GM19372 (cell line): Measurements from ENCODE around the gene CPSF4.

ENCODE experiments used
- ATAC-seq: cut with Tn5 transposase; IDR thresholded peaks from one replicate; pipeline ENCODE4 v1.9.1; 2021; ENCODE audit warnings: mild to moderate bottlenecking, low read depth, moderate library complexity; ENCODE audit not compliant: unreplicated experiment

Gene CPSF4

DNA sequence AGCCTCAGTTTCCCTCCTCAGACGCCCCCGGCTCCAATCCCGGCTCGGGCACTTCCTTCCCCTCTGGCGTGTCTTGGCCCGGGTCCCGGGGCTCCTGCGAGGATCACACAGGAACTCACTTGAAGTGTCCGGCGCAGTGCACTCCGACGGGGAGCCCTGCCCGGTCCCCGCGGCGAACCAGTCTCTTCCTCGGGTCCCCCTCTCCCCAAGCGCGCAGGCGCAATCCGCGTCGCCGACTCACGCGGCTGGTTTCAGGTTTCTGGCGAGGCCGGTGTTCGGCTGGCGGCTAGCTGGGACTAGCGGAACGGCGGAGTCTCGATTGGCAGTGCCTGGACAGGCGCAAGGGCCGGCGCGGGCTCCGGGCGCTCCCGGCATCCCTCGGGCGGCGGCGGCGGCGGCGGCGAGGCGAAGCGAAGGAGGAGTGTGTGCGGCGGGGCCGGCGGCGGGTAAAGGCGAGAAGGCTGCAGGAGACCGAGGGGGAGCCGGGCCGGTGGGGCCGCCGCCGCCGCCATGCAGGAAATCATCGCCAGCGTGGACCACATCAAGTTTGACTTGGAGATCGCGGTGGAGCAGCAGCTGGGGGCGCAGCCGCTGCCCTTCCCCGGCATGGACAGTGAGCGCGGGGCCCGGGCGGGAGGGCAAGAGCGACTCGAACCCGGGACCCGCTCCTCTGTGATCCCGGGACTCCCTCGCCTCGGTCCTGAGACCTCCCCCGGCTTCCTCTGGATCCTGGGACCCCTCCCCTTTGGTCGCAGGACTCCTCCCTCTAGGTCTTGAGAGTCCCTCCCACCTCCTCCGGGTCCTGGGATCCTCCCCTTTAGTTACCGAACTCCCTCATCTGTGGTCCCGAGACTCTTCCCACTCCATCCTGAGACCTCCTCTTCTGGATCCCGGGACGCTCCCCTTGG, at the start of gene CPSF4, which contains the start of gene PTCD1:
TSS of gene CPSF4 (plus strand) at position 371 of the 908 bp plus-strand sequence. CDS start at position 511, 140 bp downstream.
TSS of gene PTCD1 (minus strand) at position 226 of the 908 bp plus-strand sequence. CDS start 3,556 bp downstream, outside the sequence.
- peak; percentile 91 for ATAC-seq

DNA sequence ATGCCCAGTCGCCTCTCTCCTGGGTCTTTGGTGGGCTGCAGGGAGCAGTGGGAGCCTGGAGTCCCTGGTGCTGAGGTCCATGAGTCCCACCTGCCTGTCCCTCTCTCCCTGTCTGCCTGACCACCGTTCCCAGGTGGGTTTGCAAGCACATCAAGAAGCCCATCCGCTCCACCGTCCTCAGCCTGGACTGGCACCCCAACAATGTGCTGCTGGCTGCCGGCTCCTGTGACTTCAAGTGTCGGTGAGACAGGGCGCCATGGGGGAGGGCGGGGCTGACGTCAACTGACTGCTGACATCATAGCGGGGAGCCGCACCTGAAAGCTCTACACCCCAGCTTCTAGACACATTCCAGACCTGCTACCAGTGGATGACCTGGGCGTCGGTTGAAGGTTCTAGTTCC, 49.0 kb upstream of the CPSF4 start:
- ATAC-seq = no peak

DNA sequence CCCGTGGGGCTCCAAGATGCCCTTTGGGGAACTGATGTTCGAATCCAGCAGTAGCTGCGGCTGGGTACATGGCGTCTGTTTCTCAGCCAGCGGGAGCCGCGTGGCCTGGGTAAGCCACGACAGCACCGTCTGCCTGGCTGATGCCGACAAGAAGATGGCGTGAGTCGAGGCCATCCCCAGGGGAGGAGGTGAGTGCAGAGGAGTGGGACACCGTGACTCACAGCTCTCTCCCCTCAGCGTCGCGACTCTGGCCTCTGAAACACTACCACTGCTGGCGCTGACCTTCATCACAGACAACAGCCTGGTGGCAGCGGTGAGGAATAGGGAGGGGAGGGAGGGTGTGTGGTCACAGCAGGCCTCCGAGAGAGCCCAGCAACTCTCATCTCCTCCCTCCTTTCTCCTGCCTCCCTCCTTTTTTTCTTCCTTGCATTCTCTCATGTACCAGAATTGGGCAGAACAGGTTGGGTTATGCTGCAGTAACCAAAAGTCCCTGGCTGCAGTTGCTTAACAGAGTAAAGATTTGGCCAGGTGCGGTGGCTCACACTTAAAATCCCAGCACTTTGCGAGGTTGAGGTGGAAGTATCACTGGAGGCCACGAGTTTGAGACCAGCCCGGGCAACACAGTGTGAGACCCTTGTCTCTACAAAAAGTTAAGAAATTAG, 47.7 kb upstream of the CPSF4 start:
- no peak for ATAC-seq

DNA sequence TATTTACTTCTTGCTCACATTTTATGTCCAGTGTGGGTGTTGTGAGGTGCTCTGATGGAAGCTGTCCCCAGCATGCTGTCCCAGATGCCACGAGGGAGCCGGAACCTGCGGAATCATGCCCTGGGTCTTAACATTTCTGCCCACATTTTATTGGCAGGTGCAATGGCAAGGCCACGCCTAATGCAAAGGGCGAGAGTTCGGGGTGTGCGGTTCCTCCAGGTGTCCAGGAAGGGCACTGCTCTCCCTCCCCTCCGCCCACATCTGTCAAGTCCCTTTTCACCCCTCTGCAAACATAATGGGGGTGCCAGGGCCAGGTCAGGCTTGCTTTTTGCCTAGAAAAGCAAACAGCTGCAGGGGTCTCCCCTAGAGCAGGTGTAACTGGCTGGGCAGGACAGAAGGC, 46.7 kb upstream of the CPSF4 start:
- ATAC-seq = no peak

DNA sequence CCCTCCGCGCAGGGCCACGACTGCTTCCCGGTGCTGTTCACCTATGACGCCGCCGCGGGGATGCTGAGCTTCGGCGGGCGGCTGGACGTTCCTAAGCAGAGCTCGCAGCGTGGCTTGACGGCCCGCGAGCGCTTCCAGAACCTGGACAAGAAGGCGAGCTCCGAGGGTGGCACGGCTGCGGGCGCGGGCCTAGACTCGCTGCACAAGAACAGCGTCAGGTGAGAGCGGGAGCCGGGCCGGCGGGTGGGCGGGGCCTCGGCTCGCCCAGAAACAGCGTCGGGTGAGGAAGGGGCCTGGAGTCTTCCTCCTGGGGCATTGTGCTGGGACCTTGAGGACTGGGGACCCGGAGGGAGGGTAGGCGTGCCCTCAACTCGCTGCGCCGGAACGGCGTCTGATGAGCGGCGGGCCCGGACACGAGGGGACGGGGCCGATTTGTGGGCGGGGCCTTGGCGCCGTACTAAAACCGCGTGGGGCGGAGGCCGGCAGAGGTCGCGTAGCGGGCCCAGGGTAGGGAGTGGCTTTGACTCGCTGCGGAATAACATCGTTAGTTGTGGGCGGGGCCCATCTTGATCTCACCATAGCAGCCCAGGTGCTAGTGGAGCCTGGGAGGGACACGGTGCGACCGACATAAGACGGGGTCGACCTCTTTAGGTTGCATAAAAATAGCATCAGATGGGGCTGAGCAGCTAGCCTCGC, 45.9 kb upstream of the CPSF4 start:
- ATAC-seq = peak; percentile 79

DNA sequence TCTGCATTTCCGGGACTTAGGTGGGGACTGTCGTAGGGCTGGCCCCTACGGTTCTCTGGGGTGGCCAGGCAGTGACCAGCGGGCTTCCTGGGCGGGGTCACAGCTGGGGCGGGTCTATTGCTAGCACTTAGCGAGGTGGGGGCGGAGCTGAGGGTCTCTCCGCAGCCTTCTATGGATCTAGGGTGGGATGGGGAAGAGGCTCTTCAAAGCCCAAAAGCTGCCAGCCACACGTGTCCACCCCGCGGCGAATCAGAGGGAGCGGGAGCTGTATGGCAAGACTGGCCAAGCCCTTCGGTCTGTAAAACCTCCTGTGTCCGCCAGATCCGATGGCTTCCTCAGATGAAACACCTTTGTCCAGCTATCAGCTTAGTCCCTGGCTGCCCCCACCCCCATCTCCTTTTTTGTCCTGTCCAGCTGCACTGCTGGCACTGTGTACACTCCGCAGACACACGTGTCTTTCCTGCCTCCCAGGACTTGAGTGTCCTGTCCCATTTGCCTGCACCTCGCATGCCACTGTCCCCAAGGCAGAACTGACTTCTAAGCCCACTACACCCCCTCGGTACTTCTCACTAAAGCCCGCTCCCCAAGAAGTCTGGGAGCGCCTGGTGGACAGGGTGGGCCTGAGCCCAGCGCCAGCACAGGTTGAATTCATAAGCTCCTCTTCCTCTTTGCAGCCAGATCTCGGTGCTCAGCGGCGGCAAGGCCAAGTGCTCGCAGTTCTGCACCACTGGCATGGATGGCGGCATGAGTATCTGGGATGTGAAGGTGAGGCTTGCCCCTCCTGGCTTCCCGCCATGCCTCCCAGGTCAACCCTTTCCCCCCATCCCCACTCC, 45.2 kb upstream of the CPSF4 start:
- no peak for ATAC-seq

DNA sequence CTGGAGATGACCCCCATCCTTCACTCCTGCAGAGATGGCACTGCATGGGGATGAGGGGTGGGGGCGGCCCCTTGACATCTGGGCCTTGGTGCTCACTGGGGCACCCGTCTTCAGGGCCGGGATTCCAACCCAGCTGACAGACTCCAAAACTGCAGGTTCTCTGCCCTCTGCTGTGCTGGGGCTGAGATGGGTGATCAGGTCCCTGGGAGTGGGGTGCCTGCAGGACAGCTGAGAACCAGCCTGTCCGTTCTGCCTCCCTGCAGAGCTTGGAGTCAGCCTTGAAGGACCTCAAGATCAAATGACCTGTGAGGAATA, 44.6 kb upstream of the CPSF4 start:
- ATAC-seq = no peak

DNA sequence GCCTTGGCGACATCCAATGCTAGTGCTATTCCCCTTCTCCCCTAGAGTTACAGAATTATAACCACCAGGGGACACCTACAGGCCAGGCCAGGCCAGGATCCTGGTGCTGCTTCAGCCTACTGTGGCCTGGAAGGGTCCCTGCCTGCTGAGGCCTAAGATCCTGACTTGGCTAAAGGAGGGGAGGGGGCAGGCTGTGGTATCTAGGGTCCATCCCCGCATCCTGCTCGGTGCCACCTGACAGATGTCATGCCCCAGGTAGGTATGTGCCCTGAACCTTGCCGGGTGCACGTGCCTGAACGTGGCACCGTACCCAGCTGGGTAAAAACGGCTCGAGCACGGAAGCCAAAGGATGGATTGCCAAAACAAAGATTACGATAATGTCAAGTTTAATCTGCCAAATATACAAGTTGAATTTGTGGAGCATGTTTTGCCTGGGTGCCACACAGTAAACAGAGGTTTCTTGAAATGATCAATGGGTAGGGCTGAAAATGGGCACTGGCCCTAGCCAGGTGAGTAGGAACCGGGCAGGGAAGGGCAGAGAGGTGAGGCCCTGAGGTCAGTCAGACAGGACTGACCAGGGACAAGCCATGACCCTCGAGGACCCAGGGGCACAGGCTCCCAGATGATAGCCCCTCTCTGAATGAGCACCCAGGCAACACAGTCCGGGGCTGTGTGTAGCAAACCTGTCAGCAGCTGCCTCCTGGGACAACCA, 43.0 kb upstream of the CPSF4 start:
- ATAC-seq = no peak

DNA sequence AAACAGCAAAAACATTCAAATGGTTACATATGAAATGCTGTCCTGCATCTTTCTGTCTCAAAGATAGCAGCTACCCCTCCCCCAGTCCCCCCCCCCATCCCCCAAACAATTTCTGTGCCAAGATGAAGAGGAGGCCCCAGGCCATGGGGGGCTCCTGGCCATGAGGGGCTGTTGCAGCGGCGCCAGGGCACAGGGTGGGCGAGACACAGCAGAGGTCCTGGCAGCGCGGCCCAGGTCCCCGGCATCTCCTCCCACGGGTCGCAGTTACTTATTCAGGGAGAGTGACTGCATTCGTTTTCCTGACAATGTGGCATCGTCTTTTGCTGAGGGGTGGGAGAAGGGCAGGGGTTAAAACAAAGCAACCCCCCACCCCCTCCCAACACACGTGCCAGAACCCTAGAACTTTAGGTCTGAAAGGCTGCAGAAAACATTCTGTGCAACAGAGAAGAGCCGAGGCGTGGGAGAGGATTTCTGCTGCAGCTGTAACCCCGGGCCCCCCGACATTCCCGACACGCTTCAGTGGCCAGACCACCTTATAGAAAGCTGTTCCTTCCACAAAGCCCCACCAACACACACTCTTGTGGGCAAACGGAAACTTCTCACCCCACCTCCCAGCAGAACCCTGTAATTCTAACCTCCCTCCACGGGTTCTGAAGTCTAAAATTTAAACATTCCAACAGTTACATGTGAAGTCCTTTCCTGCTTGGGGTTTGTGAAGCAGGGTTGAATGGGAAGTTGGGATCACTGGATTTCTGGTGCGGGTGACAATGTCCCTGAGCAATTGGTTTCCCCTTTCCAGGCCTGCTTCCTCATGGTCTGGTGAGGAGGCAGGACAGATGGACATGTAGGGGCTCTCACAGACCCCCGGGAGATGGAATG, 42.1 kb upstream of the CPSF4 start:
- no peak for ATAC-seq

DNA sequence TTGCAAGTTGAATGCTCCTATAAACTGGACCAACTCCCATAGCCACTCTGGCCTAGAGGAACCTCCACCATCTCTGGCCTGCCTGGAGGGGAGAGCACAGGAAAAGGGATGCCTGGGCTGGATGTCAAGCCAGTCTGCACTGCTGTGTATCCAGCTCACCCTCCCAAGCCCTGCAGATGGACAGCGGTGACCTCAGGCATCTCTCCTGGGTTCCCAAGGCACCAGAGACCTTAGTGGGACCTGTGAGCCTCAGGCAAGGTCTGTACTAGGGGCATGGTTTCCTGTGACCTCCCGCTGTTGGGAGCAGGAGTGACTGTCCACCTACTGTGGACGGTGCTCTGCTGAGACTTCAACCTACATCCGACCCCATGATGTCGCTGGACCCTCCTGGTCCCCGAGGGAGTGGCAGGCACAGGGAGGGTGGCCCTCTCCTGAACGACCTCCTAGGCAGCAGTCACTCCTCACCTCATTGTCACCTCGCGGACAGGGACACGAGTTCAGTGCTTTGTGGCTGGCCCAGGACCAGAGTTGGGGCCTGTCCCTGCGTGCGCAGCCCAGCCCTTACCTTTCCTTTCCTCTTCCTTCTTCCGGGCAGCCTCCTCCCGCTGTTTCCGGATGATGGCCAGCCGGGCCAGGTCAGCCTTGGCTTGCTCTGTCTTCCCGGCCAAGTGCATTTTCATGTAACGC, 41.3 kb upstream of the CPSF4 start:
- ATAC-seq = no peak

DNA sequence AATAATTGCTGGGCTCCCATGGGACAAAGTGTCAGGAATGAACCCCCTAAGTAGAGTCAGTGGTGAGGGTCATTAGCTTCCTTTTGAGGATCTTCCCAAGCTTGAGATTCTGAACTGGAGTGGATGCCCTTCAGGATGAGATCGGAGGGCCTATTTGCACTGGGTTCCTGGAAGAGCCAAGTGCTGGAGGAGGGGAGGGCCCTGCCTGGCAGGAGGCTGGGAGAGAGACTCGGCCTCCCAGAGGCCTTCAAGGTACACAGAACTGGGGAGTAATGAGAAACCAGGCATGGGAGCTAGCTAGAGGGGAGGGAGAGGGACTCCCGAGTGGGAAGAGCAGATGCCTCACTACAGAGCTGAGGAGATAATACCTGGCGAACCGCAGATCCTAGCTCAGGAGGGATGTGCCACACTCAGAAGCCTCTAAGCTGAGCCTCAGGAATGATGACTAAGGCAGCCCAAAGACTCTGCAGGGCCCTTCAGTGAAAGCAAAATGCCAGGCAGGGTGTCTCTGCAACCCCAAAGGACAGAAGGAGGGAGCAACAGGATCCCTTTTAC, 39.8 kb upstream of the CPSF4 start:
- no peak for ATAC-seq

DNA sequence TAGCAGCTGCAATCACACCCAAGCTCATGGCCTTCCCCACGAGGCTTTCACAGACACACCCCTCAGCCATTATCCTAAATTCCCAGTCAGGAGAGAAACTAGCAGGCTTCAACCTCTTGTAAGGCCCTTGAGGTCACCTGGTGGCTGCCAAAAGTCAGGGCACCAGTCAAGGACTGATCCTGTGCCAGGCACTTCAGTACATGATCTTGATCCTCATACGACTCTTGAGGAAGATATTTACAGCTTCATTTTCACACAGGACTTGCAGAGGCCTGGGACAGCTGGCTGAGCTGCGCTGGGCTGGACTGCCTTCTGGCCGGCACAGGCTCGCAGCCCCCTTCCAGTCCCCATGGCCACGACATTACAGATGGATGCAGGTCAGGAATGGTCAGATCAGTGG, 39.1 kb upstream of the CPSF4 start:
- no peak for ATAC-seq

DNA sequence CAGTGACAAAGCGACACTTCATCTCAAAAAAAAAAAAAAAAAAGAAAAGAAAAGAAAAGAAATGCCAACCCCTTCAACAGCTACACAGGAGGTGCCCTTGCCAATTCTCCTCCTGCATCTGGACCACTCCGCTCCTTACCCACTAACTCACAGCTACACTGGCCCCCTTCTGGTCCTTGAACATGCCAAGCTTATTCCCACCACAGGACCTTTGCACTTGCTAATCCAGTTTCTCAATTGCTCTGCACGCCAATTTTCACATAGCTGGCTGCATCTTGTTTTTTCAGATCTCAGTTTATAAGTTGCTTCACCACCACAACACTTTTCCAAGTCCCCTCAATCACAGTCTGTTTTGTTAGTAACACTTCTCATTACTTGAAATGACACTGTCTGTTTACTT, 35.9 kb upstream of the CPSF4 start:
- no peak for ATAC-seq

DNA sequence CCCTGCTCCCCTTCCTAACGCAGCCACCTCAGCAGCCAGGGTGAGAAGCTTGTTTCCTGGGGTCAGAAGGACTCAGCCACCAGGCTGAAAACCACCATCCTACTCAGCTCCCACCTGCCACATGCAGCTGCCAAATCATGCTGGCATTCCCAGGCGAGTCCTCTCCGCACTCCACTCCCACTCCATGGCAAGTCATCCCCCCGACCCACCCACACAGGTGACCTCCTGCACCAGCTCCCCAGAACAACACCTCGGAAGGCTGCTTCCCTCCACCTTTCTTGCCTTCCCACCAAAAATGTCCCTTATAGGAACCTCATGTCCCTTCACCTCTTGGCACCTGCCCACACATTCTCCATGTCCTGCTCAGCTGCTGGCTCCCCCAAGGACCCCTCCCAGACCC, 35.0 kb upstream of the CPSF4 start:
- no peak for ATAC-seq

DNA sequence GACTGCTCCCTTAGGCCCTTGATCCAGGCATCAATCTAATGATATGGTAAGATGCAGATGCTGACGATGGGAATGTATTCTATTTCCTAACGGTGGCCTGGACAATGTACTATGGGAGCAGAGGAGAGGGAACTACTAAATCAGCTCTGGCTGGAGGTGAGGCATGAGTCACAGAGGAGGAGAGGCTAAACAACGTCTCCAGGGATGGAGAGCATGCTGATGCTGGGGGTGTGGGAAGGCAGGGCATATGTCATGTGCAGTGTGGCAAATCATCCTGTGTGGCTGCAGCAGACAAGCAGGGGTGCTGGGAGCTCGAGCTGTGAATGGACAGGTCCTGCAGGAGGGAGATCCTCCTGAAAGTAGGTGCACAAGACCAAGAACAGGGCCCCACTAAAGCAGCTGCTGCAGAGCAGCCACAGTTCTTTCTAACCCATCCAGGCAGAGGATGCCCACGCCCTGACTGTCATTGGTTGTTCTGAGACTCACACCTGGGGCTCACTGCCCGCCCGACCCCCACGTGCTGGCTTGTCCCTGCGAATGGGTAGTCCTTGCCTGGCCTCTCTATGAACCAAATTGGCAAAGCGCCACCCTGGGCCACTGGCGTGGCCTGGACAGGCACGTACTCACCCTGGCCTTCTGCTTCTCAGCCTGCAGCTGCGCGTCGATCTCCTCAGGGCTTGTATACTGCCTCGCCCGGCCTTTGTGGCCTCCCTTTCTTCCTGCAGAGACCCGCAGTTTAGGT, 34.3 kb upstream of the CPSF4 start:
- no peak for ATAC-seq

DNA sequence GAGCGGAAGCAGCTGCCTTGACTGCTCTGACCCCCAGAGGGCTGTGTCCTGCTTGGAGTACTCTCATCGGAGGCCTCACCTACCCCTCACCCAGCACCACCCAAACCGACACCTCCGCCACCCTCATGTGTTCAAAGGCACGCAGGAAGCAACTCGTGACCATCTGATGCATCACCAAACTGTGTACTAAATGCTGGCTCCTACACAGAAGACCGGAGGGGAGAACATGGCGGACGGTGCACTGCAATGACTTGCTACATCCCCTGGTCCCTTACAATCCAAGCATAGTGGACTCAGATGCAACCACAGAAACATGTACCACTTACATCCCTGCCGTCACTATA, 33.8 kb upstream of the CPSF4 start:
- ATAC-seq = no peak

DNA sequence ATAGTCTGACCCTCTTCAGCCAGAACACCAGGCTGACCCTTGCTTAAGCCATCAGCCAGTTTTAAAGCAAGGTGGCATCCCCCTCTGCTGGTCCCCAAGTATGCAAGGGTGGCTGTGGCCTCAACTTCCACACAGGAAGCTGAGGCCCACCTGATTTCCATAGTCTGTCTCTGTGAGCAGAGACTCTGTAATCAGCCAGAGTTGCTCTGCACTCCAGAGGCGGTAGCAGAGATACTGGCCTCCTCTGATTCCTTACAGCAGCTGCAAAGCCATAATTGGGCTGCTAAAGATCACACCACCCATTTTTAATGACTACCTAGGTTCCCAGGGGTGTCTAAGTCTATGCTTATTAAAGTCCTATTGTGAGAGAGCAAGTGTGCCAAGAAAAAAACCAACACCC, 32.2 kb upstream of the CPSF4 start:
- no peak for ATAC-seq
